NCI-H1417 (cell line): ENCODE data around the gene SERPINB2.

Experiments
- DNase-seq, 3 experiments: peaks; one replicate each; lab custom pipeline; 2025; lab: John Stamatoyannopoulos, UW

Gene SERPINB2

DNA sequence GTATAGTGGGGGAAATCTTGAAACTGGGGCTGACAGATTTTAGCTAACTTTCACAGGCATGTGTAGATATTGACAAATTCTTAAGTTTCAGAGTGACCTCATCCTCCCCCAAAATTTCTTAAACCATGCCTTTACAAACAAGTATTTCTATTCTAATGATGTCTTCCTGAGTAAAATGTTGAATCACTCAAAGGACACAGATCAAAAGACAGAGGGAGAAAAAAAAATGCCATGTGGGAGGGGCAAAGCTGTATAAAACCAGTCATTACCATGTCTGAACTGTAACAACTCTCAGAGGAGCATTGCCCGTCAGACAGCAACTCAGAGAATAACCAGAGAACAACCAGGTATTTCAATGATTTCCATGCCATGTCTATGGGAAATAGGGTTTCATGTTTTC lies at the start of gene SERPINB2:
SERPINB2 (plus strand) TSS at position 282 of the 400 bp plus-strand sequence. CDS start 3,740 bp downstream, outside the sequence.
- DNase-seq, result peak in 1 of 3 experiments; percentile 50

DNA sequence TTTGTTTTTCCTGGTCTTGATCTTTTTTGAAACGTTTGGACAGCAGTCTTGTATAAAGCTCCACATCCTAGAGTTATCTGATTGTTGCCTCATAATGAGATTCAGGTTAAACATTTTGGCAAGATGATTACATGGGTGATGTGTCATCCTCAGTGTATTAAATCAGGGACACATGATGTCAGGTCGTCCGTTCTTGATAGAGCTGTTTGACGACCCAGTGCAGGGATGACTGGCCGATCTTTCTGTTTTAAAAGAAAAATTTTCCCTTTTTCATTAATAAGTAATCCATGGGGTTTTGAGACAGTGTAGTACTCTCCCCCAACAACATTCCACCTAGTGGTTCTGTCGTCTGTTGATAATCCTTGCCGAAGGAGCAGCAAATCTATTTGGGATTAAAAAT lies 44.5 kb upstream of the SERPINB2 start:
- DNase-seq, result no peak

GRCh38 chr18:63844254-63844653 lies 43.3 kb upstream of the SERPINB2 start:
- peak; percentile 24 to 81 (median 47) for DNase-seq

- peak; percentile 64 to 94 (median 72) for DNase-seq
Observed at GRCh38 chr18:63848159-63848558, 39.3 kb upstream of the SERPINB2 start.

- peak in 2 of 3 experiments; percentile 77 to 94 for DNase-seq
Observed at GRCh38 chr18:63850020-63850419, 37.5 kb upstream of the SERPINB2 start.

- DNase-seq, result peak in 1 of 3 experiments; percentile 54
Observed at GRCh38 chr18:63850636-63851035, 36.9 kb upstream of the SERPINB2 start.

GRCh38 chr18:63858456-63858855 lies 29.0 kb upstream of the SERPINB2 start:
- DNase-seq, result no peak

DNA sequence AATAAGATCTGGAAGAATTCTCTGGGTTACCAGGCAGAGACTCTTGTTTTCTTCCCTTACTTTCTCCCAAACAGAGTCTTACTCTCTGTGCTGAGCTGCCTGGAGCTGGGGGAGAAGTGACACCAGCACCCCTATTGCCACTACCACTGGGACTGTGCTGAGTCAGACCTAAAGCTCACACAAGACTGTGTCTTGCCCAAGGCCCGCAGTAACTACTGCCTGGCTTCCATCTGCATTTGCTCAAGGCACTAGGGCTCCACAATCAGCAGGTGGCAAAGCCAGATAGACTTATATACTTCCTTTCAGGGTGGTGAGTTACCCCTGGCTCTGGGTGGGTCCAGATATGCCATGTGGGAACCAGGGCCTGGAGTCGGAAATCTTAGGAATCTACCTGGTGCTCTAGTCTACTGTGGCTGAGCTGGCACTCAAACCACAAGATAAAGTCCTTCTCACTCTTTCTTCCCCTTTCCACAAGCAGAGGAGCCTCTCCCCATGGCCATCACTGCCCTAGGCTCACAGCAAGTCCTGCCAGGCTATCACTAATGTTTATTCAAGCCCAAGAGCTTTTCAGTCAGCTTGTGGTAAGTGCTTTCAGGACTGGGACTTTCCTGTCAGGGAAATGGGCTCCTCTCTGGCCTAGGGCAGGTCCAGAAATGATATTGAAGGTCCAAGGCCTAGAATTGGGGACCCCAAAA lies 27.6 kb upstream of the SERPINB2 start:
- DNase-seq, result no peak

- DNase-seq, result no peak
Observed at GRCh38 chr18:63860531-63860930, 27.0 kb upstream of the SERPINB2 start.

GRCh38 chr18:63867368-63868125 lies 20.0 kb upstream of the SERPINB2 start:
- no peak for DNase-seq

DNA sequence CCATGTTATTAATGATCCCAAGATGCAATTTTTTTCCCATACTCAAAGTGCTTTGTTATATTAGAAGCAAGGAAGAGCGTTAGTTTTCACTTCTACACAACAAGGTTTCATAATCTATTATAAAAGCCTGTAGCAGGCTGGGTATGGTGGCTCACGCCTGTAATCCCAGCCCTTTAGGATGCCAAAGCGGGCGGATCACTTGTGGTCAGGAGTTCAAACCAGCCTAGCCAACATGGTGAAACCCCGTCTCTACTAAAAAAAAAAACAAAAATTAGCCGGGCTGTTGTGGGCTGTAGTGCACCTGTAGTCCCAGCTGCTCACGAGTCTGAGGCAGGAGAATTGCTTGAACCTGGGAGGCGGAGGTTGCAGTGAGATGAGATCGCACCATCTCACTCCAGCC lies 19.0 kb upstream of the SERPINB2 start:
- DNase-seq, result no peak

DNA sequence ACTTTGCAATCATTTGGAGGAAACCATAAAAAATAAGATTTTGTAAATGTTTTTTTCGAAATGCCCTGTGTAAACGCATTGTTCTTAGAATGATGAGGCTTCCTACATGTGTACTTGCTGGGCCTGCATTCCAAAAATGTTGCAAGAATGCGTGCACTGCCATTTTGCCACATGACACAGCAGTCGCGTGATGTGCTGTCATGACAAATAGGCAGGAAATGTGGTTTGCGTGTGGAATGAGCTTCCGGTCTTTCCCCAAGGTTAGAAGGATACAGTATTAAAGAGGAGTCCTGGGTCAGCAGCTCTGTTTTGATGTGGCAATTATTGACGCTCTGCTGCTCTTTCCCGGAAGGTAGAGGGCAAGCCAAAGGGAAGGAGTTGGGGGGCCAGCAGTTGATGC lies 18.1 kb upstream of the SERPINB2 start:
- no peak for DNase-seq

- no peak for DNase-seq
Observed at GRCh38 chr18:63869851-63870250, 17.7 kb upstream of the SERPINB2 start.

DNA sequence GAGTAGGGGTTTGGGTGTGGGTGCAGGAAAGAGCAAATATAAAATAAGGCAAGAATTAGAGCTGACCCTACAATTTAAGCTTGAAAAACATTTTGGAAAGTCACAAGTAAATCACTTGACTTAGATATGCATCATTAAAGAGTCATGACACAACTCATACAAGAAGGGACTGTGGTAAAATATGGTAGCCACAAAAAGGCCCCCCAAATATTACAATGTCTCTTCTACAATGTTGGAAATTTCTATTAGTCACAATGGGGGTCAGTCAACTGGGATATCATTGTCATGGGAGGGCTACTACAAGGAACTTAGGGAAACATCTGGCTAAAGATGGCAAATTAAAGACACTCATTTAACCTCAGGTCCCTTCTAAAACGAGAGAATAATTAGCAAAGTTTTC lies 15.7 kb upstream of the SERPINB2 start:
- DNase-seq, result no peak

DNA sequence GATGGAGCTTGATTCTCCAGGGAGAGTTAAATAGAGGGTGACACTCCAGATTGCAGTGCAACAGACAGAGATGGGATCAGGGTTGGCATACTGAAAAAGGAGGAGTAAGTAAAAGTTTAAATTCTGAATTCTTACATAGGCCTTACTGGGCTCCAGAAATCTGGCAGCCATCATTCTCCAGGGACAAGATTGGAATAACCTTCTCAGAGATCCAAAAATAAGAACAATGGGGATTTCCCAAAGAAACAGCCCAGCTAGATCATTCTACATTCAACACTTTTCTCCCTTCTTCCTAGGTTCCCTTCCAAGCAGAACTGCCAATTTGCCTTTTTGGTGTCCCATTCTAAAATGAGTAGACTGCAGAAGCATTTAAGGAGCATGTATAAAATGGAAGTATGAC lies 14.9 kb upstream of the SERPINB2 start:
- no peak for DNase-seq

- DNase-seq, result no peak
Observed at GRCh38 chr18:63878343-63878742, 9.2 kb upstream of the SERPINB2 start.

- DNase-seq, result no peak
Observed at GRCh38 chr18:63878925-63879324, 8.6 kb upstream of the SERPINB2 start.

DNA sequence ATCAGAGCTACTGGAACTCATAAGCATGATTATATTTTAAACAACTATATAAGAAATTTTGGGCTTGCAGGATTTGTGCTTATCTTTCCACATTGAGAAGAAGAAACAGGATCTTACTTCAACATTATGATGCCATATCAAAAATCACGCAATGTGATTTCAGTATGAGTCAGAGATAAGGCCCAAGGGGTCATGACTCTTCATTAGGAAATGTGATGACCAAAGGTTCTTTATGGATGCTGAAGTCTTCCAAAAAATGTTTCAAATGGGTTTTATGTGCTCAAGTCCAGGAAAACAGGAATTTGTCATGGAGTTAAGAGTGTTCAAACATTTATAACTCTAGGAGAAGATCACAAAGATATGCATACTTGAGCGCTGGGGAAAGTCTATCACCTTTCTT lies 7.8 kb upstream of the SERPINB2 start:
- DNase-seq, result no peak

GRCh38 chr18:63881851-63882250 lies 5.7 kb upstream of the SERPINB2 start:
- DNase-seq, result no peak

DNA sequence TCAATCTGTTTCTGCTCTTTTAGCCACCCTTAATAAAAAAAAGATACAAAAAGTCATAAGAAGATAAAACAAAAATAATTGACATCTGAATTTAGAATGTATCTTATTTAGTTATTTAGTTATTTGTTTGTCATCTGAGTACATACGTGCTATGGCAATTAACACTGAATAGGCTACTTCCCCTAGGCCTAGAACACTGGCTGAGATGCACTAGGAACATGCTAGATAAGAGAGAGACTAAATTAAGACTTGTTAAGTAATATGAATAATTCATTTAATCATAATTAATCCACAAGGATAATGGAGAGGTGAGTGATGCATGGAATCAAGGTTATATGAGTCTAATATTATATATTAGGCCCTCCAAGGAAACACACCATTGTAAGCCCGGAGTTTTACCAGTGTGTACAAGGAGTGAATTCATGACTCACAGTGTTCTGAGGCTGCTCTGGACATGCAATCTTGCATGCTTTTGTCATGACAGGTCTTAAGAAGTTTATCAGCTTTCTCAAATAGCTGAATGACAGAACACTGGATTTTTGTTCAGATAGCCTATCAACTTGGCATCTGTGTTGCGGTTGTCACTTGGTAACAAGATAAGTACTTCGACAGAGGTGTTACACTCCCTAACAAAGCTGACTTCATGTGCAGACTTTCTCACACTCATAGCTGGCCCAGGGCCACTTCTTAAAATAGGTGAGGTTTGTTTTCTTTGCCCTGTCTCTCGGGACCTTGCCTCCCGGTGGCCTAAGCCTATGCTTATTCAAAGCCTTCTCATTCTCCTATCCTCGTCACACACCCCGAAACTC lies 5.0 kb upstream of the SERPINB2 start:
- no peak for DNase-seq

- no peak for DNase-seq
Observed at GRCh38 chr18:63883617-63884016, 3.9 kb upstream of the SERPINB2 start.

DNA sequence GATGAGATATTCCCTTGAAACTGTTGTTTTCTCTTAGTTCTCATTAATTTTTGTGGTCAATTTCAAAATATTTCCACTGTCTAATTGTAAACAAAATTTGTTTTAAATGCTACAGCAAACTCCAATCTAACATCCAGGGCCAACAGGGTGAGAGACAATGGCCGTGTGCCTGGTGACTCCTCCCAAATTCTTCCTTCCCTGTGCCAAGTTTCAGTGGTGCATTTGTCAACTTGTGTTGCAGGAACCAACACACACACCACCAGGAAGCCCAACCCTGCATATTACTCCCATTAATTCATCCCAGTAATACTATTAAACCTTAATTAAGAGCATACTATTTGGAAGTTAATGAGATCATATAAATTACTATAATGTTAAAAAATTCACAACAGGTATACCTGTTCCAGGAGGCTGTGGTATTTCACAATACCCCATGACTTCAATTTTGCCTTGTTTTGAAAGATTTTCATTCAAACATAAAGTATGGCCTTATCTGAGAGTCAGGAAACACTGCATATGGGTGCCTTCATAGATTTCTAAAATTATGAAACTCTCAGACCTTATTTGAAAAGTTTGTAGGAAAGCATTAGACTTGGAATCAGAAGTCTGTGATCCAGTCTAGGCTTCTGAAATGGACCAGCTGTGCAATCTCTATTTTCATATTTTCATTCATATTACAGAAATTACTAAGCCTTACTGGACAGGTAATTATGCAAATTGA lies 1.1 kb downstream of the SERPINB2 start:
- DNase-seq, result no peak
